Activated CD4-positive, alpha-beta T cell treated with anti-CD3 and anti-CD28 coated beads for 48 hours (primary cell): ENCODE measurements around the gene TRNT1.

ENCODE experiments used
- DNase-seq: peaks from one replicate; pipeline ENCODE4 v3.0.0-alpha.2; 2020

The TRNT1 gene

DNA sequence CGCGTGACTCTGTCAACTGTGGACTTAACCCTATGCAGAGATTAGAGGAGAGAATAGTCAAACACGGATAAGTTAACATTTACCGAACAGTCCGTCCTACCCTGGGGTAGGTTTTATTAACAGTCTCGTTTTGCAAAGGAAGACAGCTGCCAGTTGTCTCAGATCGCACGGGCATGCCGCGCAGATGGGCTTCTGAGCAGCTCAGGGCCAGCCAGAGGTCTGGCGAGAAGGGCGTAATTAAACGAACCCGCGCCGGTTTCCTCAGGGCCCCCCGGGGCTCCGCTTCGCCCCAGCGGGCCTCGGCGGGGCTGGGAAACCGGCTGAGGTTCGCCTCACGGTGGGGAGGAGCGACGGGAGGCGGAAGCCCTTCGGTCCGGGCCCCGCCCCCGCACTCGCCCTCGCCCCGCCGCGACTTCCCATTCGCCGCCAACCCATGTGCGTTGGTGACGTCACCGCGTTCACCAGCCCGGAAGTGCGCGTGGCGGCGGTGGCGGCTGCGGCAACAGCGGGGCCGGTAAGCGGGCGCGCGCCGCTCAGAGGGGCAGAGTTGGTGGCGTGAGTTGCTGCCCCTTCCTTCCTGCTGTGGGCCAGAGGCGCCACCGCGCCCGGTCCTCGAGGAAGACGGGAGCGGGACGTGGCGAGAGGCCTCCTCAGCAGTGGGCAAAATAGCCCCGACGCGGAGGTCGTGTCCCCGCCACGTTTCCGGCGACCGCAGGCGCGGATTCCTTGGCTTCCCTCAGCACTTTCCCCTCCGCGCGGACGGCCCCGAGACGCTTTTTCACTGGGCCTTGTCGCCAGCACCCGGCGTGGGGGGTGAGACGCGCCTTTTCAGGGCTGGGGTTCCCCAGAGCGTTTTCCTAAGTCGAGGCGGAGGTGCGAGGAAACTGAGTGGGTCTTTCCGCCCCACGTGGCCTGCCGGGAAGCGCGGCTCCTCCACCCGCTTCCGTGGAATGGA lies at the start of gene TRNT1:
TSS of gene TRNT1 (plus strand) at position 464 of the 955 bp plus-strand sequence. CDS start 2,101 bp downstream, outside the sequence.
- DNase-seq, result peak; percentile 97

DNA sequence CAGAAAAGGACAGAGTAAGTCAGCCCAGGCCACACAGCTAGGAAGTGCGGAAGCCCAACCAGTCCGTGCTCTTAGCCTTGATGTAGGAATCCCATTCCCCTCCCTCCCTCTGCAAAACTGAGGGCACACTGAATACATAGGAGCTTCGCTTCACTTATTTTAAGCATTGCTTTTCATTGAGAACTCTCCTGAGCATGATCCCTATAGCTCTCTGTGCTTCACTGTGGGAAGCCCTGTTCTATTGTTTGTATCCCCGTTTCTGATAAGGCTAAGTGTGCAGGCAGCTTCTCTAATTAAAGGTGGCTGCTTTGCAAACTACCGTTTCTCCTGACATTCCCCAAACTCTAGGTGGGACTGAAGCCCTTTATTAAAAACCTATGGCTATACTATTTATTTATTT lies 46.4 kb upstream of the TRNT1 start:
- no peak for DNase-seq

DNA sequence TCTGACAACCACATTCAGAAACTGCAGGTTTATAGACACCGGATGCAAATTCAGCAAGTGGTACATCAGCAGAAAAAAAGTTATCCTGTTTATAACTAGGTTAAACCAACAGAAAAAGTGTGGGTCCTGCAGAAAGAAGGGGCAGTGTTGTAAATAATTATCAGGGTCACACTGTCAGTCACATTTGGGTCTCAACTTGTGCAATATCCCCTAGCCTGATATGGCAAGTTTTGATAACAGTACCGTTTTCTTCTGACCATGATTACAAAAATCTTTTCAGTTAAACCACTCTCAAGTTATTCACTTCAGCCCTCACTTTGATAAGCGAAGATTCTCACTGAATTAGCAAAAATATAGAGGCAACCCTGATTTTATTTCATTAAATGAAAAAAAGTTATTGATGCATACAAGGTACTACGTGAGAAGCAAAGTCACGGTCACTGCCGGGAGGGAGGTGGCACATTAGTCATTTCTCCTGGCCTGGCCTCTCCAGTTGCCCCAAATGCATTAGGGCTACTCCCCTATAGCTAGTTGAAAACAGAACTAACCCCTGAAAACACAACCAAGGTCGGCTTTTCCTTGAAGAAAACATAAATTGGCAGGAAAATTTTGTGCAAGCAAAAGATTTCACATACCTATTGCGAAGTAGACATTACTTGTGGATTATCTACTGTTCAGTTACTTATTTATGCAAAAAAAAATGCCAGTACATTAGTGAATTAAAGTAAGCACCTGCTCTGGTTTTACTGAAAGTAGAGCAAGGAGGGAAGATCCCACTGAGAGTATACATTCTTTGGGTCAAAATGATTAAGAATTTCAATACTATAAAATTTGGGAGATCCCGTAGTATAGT lies 45.1 kb upstream of the TRNT1 start:
- no peak for DNase-seq

DNA sequence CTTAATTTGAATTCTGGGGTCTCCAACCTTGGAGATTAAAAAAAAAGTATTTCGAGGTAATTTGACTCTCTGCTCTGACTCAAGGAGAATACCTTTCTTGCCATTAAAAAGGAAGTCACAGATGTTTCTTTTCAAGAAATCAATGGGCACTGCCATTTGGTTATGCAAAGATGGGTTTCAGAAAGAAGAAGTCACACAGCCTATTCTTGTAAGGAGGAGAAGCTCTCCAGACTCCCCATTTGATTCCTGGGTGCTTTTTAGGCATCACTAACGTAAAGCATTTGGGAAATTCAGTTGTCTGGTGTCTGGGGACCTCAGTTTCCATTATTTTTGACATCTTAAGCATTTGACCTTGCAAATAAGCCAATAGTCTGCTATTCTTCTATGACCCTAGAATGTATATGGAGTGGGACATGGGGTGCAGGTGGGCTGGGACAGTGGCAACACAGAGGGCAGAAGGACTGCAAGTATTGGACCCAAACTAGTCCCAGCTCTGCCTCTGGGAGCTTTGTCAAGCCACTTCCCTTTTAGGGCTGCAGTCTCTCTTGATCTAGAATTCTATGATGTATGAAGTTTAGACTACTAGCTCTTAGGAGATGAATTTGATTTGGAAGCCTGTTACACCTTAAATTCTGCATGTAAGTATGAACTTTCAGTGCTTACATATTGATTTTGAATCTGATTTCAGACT lies 44.4 kb upstream of the TRNT1 start:
- DNase-seq, result no peak

DNA sequence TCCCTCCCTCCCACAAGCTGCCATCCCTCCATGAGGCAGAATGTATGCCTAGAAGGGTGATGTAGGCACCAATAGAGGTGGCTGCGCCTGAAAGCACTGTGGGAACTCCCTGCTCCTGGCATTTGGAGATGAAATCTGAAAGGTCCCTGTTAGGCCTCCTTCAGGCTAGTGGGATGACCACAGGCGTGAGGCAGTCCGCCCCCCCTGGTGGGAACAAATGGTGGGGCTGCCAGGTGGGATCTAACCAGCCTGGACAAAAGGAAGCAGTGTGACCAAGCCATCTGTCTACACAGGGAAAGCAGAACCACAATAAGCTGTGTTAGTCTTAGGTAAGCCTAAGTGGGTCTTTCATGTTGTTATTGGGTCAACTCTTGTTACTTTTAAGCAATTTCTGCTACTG lies 41.9 kb upstream of the TRNT1 start:
- no peak for DNase-seq

DNA sequence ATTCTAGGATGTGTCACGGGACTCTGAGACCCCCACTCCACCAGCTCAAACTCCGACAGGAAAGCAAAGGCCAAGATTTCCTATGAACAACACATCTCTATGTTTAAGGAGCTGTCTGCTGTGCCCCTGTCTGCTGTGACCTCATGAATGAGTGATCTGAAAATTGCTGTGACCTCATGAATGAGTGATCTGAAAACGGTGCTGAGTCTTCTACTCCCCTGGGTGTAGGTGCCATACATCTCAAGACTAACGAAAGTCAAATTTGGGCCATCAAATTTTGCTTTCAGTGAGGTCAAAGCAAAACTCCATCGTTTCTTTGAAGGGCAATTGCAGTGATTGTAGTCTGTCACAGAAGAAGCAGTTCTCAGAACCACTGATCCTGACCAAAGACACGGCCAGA lies 41.0 kb upstream of the TRNT1 start:
- DNase-seq, result no peak

DNA sequence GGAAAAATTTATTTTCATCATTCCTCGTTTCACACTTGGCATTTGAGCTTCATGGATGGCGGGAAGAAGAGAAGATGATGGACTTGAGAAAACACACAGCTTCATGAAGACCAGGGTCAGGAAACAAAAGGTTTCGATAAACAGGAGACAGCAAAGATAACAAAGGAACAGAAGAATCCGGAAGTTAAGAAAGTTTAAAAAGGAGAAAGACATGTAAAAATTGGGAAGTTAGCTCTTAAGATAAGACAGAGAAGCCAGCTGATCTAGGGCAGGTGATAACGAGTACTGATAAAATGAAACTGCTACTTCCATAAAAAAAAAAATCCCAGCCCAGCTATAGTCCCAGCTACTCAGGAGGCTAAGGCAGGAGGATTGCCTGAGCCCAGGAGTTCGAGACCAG lies 40.5 kb upstream of the TRNT1 start:
- DNase-seq, result no peak

DNA sequence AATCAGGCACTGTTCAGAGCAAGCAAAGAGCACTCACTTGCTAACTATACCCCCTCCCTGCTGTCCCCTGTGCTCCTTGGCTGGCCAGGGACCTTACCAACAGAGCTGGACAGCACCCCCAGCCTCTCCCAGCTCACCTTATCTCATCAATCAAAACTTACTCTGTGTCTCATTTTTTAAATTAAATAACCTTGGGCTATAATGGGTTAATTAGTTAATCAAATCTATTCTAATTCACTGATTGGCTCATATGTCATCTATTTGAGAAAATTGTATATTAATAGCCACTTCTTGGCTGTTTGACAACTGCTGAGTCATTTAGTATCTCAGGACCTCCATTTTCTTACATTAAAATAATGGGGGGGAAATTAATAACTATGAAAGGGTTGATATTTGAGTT lies 39.5 kb upstream of the TRNT1 start:
- DNase-seq, result no peak

DNA sequence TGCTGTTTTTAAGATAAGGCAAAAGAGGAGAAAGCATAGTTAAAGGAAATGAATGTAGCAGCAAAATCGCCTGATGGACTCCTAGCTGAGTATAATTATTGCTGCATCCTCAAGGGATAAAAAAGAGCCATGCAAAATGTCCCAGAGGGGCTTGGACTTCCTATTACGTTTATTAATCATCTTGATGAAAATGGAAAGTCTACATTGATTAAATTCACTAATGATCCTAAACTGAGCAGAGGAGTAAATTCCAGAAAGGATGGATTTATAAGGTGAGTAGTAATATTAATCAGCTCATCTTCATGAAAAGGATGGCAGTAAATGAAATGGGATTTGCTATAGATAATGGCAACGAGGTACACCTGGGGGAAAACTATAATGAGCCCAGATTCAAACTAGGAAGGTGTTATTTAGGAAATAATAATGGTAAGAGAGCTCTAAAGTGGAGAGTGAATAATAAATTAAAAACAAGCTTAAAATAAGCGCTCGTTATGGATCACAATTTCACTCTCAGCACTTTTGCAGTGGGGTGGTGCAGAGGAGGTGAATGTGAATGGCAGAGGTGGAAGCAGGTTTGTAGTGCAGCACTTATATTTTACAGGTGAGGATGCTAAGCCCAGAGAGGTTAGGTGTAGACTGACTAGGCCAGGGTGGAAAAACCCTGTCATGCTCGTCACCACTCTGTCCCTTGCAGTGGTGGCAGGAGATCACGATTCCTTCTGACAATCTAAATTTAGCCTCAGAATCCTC lies 38.8 kb upstream of the TRNT1 start:
- no peak for DNase-seq

DNA sequence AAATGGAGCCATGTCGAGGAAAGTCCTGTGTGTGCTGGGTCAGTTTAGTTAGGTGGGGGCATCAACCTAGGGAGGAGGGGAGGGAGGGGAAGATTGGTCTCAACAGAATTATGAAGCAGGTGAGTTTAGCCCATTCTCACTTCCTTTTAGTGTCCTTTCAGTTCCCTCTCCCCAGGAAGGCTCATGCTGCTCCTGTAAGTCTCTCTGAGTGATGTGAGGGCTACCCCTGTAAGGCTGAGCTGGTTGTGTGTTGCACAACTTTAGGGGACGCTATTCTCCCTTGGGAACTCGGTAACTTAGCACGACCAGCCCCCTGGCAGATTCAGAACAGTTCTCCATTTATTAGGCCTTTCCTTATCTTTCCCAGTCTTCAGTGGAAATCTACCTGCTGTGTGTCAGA lies 37.7 kb upstream of the TRNT1 start:
- DNase-seq, result no peak

DNA sequence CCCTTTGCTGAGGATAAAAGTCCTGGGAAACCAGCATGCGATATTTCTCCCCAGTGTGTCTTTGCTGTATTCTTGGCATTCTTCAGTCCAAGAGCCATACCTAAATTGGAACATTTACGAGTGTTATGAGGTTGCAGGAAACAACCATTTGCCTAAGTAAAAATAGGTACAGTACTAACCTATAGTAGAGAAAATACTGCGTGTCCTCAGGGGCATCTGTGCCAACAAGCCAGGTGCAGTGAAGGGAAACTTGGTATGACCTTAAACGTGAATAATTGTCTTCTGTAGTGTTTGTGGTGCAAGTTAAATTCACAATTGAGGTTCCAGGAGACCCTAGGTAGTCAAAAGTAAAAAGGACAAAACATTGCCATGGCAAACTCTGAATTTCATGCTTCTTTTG lies 28.8 kb upstream of the TRNT1 start:
- no peak for DNase-seq

DNA sequence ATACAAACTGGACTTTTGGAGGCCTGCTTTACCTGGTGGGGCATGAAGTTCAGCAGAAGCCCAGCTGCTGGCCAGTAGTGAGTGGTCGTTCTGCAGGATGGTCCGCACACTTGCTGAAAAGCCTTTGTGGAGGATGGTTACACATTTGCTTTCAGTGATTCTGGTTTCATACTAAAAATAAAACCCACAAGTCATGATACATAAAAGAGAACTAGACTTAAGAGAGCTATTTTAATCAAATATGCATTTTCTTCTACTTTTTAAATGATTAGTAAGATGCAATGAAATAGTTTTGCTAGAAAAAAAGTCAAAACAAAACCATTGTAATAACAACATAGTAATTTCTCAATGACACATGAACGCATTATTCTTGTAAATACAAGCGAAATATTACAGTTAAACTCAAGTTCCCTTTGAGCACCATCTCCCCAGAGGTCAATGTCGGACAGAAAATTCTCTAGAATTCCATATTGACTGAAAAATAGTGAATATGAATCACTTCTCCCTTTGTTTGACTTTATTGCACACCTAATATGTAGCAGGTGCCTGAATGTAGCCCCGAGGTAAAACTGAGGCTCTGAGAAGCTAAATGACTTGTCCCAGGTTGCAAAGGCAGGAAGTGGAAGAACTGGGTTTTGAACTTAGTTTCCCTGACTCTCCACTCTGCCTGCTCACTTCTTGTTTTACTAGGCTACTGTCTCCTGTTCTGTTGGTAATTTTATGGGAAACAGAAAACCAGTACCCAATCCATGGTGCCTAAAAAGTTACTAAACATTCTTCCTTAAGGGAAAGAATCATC lies 24.9 kb upstream of the TRNT1 start:
- no peak for DNase-seq

DNA sequence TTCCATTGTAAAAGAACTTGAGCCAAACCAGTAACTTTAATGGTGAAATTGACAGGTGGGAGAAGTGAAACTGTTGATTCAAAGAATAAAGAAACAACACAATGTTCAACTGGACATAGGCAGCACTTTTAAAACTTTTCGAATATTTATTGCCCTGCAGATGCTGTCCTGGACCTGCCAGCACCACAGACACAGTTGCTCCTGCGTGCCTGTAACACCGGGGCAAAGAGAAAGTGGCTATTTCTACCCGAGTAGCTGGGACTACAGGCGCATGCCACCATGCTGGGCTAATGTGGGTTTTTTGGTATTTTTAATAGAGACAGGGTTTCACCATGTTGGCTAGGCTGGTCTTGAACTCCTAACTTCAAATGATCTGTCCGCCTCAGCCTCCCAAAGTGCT lies 24.0 kb upstream of the TRNT1 start:
- DNase-seq, result no peak

DNA sequence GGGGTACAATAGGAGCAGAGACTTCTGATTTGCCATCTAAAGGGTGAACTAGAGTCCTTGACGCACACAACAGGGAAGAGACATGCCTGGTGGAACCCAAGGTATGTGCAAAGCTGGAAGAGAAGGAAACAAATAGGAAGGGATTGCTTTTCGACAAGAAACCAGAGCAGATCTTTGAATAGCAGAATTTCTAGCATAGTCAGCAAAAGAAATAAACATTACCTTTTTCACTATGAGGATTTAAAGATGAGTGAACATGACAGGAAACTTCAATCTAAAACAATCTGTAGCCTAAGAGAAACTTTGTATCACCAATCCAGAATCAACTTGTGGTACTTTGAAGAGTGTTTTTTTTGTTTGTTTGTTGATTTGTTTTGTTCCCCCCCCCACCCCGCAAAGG lies 21.5 kb upstream of the TRNT1 start:
- no peak for DNase-seq

DNA sequence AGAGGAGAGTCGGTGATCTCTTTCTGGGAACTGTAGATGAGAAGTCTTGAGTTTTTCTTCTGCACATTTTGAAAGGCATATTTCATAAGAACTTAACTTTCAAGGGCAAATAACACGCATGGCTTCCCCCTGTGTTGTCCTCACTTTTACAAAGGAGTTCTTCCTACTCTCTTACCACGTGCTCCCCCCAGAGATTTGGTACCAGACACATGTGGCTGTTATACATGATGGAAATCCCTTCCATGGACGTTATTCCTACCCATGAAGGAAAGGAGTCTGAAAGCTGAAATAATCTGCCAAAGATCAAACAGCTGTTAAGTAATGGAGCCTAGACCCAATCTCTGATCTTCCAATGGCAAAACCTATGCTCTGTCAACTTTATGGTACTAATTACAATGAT lies 20.9 kb upstream of the TRNT1 start:
- no peak for DNase-seq

DNA sequence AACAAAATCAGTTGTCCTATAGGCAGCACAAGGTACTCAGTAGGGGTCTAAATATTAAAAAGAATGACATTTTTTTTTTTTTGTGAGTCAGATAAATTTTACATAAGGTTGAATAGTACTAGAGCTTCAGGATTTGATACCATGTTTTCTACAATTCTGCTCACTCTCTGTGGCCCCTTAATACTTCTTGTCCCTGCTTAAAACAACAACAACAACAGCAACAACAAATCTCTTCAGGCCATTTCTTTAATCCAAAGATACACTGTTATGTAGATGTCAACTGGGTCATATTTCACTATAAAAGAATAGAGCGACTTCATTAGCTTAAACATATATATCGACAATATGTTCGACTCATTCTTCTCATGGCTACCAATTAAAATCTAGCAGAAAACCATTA lies 19.6 kb upstream of the TRNT1 start:
- no peak for DNase-seq

DNA sequence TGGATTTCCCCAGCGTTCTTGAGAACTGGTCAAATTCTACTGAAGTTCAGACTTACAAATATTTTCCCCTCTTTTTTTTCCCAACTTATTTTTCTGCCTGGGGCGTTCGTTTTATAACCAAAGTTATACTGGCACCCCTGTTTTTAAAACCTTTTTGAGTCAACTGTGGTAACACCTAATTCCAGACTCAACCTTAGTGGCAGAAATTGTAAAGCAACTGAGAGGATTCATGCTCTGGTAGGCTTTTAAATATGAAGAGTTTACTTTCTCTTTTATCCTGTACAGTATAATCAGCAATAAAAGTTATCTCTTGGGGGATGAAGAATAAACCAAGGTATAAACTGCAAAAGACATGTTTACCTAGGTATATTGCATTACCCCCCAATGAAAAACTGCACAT lies 18.9 kb upstream of the TRNT1 start:
- no peak for DNase-seq

DNA sequence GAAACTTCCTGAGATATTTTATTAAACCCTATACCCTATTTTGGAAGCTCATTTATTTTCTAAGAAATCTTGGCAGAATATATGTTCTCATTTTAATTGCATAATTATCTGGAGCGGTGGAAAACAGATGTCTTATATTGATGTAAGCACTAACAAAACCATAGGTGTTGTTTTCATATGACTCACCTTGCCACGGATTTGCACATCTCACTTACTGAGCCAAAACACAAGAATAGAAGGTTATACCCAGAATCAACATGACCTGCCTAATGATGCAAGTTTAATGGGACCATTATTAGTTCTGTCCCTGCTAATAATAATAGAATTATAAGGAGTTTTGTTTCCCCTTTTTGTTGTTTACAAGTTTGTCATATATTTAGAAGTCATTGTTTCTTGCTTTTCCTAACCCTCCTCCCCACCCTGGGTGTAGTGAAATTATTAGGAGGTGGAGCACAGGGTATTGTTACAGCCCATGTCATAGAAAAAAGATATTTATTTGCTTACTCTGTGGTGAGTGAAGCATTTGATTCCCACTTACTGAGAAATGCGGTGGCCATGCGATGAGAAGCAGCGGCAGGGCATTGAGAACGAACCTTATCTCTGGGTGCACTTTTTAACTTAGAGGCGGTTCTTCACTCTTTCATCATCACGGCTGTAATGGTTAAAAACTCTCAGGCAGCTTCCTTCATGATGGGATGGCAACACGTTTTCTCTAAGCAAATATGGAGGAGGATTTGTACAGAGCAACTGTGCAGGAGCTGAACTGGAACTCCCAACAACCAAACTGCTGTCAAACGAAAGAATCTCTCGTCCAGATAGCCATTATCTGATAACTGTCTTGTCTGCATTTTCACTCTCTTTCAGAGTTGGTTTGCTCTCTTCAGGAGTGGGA lies 17.1 kb upstream of the TRNT1 start:
- no peak for DNase-seq

DNA sequence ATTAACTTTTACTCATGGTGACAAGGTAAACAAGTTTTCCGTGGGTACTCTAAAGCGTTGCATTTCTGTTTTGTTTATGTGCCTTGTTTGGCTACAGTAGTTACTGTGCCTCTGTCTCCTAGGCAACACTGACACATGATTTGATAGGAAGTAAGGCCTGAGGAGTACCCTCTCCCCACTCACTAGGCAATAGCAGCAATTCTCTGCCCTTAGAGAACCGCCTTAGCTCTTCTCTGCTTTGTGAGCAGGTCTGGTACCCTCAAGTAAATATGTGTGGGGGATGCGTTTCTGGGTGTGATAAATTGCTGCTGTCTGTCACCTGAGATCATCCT lies 16.5 kb upstream of the TRNT1 start, which contains the start of gene IL5RA:
TSS of gene IL5RA (minus strand) at position 76 of the 332 bp plus-strand sequence. CDS start 5,390 bp downstream, outside the sequence.
- DNase-seq, result no peak

DNA sequence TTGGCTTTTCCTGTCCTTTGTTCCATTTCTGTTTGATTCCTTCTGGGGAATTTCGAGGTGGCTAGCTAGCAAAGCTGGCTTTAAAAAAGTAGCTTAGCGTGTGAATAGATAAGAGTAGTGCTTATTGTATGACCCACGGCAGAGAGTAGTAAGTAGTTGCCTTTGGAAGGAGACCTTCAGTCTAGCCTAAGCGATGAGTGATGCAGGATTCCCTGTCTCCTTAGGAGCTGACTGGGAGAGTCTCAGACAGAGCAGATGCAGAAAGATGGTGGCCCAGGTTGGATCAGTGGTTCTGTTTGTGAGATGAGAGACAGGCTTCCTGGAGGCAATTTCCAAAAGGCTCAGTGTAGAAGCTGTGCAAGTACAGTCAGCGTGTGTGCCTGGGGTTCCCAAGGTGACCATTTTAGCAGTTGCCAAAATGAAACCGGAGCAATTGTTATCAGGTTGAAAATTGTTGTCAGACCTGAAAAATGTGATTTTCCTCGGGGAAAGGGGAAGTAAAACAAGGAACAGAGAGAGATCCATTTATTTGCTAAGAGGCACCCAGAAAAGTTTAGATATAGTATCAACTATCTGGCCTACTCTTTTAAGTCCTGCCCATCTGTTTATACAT lies 15.9 kb upstream of the TRNT1 start:
- no peak for DNase-seq
